NOMO-1 treated with dmso at 0.1 percent for 144 hours (cell line): Measurements from ENCODE around the gene SLC6A2.

ENCODE experiments used
- DNase-seq: peaks from one replicate; lab custom pipeline; 2025; ENCODE audit not compliant: unreplicated experiment; lab: John Stamatoyannopoulos, UW

Gene SLC6A2

DNA sequence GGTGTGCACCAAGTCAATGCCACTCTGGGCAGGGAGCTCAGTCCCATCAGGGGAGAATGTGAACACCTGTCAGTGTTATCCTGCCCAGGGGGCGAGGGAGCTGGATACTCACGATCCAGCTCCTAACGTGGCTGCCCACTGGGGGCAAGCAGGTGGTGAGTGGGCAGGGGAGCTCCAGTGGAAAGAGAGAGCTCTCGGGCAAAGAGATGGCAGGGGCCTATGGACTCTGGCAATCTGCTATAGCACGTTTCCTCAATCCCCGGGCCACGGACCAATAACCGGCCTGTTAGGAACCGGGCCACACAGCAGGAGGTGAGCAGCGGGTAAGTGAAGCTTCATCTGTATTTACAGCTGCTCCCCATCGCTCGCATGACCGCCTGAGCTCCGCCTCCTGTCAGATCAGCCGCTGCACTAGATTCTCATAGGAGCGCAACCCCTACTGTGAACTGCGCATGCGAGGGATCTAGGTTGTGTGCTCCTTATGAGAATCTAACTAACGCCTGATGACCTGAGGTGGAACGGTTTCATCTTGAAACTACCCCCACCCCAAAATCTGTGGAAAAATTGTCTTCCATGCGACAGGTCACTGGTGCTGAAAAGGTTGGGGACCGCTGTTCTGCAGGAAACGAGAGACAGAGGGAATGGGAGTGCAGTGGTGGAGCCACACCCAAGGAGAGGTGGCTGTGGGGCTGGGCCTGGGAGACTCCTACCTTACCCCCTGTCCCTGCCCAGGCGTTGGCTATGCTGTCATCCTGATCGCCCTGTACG lies 15.6 kb downstream of the SLC6A2 start:
- no peak for DNase-seq

- no peak for DNase-seq
Observed at GRCh38 chr16:55671974-55672280, 16.1 kb downstream of the SLC6A2 start.

DNA sequence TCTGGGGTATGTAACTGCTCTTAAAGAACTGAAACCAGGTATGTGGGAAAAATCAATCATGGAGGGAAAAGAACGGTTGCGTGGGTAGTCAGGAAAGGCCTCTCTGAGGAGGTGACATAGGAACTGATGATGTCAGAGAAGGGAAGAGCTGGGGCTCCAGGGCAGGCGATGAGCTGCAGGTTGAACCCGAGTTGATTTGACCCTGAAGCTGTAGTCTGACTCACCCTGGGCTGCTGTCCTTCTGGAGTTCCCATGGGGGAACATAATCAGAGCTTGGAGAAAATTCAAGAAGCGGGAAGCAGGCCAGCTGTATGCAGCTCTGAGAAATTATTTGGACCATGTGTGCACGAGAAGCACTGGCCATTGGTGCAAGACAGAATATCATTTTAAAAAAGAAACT lies 16.7 kb downstream of the SLC6A2 start:
- DNase-seq: no peak

DNA sequence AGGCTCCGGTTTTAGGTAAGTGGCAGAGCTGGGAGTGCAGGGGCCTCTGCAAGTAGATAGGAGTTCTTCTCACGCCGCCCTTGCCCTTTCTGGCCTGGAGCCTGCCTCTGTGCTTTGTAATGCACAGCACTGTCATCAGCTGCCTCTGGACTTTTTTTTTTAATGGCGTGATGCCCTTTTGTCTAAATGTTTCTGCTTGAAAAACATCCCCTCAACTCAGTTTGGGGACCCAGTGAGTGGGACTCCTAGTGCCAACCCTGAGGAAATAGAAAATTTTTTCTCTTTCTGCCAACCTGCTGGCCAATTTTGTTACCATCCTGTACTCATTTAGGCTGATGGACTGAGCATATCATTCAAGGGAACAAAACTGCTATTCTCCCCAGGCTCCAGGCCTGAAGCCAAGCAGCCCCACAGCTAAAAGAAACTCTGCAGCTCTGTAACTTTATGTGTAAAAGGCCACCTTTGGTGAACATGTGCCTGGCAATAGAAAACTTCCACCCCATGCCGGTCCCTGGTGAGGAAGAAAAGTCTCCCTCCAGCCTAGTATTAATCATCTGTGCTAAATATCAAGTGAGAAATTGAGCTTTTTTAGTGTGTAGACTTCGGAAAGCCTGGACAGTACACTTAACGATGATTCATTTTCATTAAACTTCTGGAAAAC lies 22.5 kb downstream of the SLC6A2 start:
- DNase-seq: no peak

DNA sequence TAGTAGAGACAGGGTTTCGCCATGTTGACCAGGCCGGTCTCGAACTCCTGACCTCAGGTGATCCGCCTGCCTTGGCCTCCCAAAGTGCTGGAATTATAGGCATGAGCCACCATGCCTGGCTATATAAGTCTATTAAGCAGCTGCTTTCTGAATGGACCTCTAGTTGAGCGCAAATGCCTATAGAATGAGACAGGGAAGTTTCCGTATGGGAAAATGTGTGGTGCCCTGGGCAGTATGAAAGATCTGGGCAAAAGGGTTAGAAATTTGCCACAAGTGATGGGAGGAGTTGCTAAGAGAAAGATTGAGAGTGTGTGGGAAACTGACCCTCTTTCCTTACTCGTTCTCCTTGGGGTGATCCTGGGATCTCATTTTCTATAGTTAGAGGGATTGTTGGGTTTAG lies 26.3 kb downstream of the SLC6A2 start:
- DNase-seq: no peak

GRCh38 chr16:55685973-55686372 lies 30.2 kb downstream of the SLC6A2 start:
- DNase-seq: no peak

- no peak for DNase-seq
Observed at GRCh38 chr16:55686671-55687070, 30.9 kb downstream of the SLC6A2 start.

GRCh38 chr16:55687802-55688201 lies 32.0 kb downstream of the SLC6A2 start:
- no peak for DNase-seq

- DNase-seq: no peak
Observed at GRCh38 chr16:55690841-55691240, 35.1 kb downstream of the SLC6A2 start.

DNA sequence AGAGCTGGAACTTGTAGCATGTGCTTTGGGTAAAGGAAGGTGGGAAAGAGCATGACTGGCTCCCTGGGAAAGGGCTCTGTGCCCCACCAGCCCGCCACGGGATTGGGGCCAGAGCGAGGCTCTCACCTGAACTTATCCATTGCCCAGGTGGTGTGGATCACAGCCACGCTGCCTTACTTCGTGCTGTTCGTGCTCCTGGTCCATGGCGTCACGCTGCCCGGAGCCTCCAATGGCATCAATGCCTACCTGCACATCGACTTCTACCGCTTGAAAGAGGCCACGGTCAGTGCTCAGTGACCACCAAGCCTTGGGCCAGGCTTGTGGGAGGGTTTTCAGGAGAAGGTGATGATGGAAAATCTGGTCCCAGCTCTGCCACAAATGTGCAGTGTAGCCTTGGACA lies 36.0 kb downstream of the SLC6A2 start:
- DNase-seq: no peak

GRCh38 chr16:55695595-55695994 lies 39.8 kb downstream of the SLC6A2 start:
- DNase-seq: no peak

DNA sequence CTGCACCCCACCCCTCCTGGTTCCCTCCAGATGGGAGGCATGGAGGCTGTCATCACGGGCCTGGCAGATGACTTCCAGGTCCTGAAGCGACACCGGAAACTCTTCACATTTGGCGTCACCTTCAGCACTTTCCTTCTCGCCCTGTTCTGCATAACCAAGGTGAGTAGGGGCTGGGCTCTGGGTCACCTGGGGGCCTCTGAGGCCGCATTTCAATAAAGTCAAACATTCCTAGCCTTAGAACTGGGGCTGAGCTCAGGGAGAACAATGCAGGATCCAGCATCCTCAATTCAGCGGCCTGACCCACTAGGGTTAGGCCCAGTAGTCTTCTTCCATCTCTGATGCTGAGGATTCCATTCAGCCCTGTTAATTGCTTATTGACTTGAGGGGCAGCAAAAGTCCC lies 42.1 kb downstream of the SLC6A2 start:
- no peak for DNase-seq

- DNase-seq: no peak
Observed at GRCh38 chr16:55698331-55698730, 42.5 kb downstream of the SLC6A2 start.

- DNase-seq: no peak
Observed at GRCh38 chr16:55698946-55699345, 43.2 kb downstream of the SLC6A2 start.

DNA sequence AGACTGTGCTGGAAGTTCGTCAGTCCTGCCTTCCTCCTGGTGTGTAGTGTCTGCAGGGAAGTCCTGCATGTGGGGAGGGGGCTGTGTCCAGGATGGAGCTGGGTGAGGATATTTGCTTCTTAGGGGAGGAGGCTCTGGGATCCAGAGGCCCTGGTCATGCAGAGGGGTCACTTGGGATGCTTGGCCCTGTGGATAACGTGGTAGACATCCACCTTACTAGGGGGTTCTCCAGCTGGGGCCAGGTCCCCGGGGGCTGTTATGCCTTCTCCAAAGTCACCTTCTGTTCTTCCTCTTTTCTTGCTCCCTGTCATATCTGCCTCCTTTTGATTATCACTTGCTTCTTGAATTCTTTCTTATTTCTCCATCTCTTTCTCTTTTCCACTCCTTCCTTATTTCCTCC lies 43.8 kb downstream of the SLC6A2 start:
- no peak for DNase-seq

DNA sequence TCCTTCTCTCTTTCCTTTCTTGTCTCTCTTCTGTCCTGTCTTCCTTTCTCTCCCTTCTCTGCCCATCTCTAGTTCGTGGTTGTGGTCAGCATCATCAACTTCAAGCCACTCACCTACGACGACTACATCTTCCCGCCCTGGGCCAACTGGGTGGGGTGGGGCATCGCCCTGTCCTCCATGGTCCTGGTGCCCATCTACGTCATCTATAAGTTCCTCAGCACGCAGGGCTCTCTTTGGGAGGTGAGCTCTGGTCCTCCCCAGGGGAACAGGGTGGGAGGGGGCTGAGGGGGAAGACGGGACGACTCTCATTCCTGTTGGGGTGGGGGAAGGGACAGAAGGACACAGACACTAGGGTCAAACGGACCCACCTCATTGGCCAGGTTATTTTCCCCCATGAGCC lies 44.3 kb downstream of the SLC6A2 start:
- DNase-seq: no peak

- no peak for DNase-seq
Observed at GRCh38 chr16:55700961-55701360, 45.2 kb downstream of the SLC6A2 start.

- DNase-seq: peak; percentile 21
Observed at GRCh38 chr16:55701442-55702319, 45.9 kb downstream of the SLC6A2 start.

GRCh38 chr16:55703003-55704001 lies 47.5 kb downstream of the SLC6A2 start:
- DNase-seq: peak; percentile 1

GRCh38 chr16:55706739-55707384 lies 51.1 kb downstream of the SLC6A2 start:
- no peak for DNase-seq
